ENCODE measurements around the gene PHACTR3. TPM values are rescaled to one million over a fixed set of nuclear protein-coding genes. Genes with fewer than 3 reads are reported as not detected.

Gene PHACTR3
- total RNA-seq, 1 experiment from 2014 or later, result 0.11 TPM

DNA sequence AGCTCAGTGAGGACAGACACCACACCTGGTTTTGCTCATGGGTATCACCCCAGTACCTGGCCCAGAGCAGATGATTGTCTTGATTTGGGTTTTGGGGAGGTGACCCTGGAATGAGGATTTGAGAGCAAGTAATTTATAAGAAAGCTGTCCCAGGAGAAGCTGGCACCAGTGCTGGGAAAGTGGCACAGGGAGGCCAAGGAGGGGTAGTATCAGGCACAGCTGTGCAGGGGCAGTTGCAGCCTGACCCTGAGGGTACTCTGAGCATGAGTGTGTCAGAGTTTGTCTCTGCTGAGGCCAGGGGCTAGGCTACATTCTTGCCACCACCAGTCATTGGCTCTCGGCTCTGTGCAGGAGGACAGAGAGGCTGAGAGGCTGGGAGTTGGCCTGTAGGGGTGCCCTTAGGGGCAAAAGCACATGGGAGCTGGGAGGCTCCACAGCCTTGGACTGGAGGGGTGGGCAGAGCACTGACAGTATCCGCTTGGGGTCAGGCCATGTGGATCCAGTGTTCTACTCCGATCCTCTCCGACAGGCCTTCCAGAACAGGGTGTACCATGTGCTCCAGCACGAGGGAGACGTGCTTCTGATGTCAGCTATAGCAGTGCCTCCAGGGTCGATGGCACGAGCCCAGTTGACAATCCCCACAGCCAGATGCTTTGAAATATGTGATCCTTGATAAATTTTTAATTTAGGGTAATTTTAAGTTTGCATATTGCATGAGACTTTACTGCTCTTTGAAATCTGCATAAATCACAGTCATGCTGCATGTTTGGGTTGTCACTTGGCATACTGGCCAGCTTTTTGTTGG is 121.3 kb downstream of the PHACTR3 start:
- H3K9me3 ChIP-seq, result no peaks in the 10 kb centered on the region
- H3K4me3 ChIP-seq (ENCODE audit: low read depth, low read length), result no peak overlapping the region
- H3K27me3 ChIP-seq (replicated peaks; ENCODE audit: control insufficient read depth, insufficient read depth, low read length), result peaks cover 5% of the 10 kb centered on the region
- no peaks in the 10 kb centered on the region for H3K36me3 Mint-ChIP-seq (ENCODE audit: insufficient read depth, unreplicated experiment)
- peak in 1 of 2 experiments; percentile 39 for DNase-seq
- no peak overlapping the region for H3K4me3 Mint-ChIP-seq (ENCODE audit: unreplicated experiment)
- H3K4me1 ChIP-seq, result no peaks in the 10 kb centered on the region
- CTCF ChIA-PET, result no interaction called here
- H3K27me3 Mint-ChIP-seq (ENCODE audit: insufficient read depth, unreplicated experiment), result peaks cover 51% of the 10 kb centered on the region
- H3K4me1 Mint-ChIP-seq (ENCODE audit: low read depth, unreplicated experiment), result no peaks in the 10 kb centered on the region
- H3K9me3 Mint-ChIP-seq (ENCODE audit: unreplicated experiment), result no peaks in the 10 kb centered on the region
- H3K36me3 ChIP-seq (ENCODE audit: control insufficient read depth, insufficient read depth, low read length), result no peaks in the 10 kb centered on the region
- BruUV-seq (replicated peaks), result no TSS peak
- TF ChIP-seq, protein P1, sequence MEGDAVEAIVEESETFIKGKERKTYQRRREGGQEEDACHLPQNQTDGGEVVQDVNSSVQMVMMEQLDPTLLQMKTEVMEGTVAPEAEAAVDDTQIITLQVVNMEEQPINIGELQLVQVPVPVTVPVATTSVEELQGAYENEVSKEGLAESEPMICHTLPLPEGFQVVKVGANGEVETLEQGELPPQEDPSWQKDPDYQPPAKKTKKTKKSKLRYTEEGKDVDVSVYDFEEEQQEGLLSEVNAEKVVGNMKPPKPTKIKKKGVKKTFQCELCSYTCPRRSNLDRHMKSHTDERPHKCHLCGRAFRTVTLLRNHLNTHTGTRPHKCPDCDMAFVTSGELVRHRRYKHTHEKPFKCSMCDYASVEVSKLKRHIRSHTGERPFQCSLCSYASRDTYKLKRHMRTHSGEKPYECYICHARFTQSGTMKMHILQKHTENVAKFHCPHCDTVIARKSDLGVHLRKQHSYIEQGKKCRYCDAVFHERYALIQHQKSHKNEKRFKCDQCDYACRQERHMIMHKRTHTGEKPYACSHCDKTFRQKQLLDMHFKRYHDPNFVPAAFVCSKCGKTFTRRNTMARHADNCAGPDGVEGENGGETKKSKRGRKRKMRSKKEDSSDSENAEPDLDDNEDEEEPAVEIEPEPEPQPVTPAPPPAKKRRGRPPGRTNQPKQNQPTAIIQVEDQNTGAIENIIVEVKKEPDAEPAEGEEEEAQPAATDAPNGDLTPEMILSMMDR (IDR thresholded peaks at IDR 0.05; ENCODE audit: insufficient read depth in 1 of 2, low read depth in 1 of 2, low read length in 1 of 2, severe bottlenecking in 1 of 2, unreplicated experiment in 1 of 2), result no peak
- POLR2A ChIA-PET, result interaction anchor here (0.6 kb wide), 1 partner anchor 68 kb away, joined by 3 read pairs; no protein-coding TSS in a partner anchor
- no peak overlapping the region for H3K27ac Mint-ChIP-seq (ENCODE audit: unreplicated experiment)
- intact Hi-C loops (cut with micrococcal nuclease; ENCODE audit: unreplicated experiment), result no loop called here

DNA sequence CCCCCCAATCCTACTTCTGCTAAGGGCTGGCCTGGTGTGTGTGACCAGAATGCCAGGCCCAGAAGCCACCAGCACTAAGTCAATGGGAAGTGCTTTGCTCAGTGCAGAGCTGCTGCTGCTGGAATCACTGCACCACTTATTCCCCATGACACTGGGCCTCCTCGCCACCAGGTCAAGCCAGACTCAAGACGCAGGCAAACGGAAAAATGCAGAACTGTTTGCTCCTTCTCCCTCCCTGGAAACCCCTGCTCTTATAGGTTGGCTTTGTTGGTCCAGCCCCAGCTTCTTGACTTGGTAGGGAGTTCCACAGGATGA is 121.9 kb downstream of the PHACTR3 start:
- intact Hi-C loops (cut with micrococcal nuclease; ENCODE audit: unreplicated experiment), result no loop called here
- no peak overlapping the region for H3K4me3 Mint-ChIP-seq (ENCODE audit: unreplicated experiment)
- no peak overlapping the region for H3K4me3 ChIP-seq (ENCODE audit: low read depth, low read length)
- TF ChIP-seq, protein P1 (IDR thresholded peaks at IDR 0.05; ENCODE audit: insufficient read depth in 1 of 2, low read depth in 1 of 2, low read length in 1 of 2, severe bottlenecking in 1 of 2, unreplicated experiment in 1 of 2), result no peak
- ChIA-PET CTCF (no interaction called here), POLR2A (no interaction called here)
- H3K36me3 ChIP-seq (ENCODE audit: control insufficient read depth, insufficient read depth, low read length), result no peaks in the 10 kb centered on the region
- H3K27ac Mint-ChIP-seq (ENCODE audit: unreplicated experiment), result no peak overlapping the region
- no peaks in the 10 kb centered on the region for H3K9me3 ChIP-seq
- peaks cover 48% of the 10 kb centered on the region for H3K27me3 Mint-ChIP-seq (ENCODE audit: insufficient read depth, unreplicated experiment)
- no peaks in the 10 kb centered on the region for H3K4me1 ChIP-seq
- H3K4me1 Mint-ChIP-seq (ENCODE audit: low read depth, unreplicated experiment), result no peaks in the 10 kb centered on the region
- H3K9me3 Mint-ChIP-seq (ENCODE audit: unreplicated experiment), result no peaks in the 10 kb centered on the region
- H3K36me3 Mint-ChIP-seq (ENCODE audit: insufficient read depth, unreplicated experiment), result no peaks in the 10 kb centered on the region
- BruUV-seq (replicated peaks), result no TSS peak
- peaks cover 5% of the 10 kb centered on the region for H3K27me3 ChIP-seq (replicated peaks; ENCODE audit: control insufficient read depth, insufficient read depth, low read length)
- DNase-seq, result peak in 1 of 2 experiments; percentile 38

DNA sequence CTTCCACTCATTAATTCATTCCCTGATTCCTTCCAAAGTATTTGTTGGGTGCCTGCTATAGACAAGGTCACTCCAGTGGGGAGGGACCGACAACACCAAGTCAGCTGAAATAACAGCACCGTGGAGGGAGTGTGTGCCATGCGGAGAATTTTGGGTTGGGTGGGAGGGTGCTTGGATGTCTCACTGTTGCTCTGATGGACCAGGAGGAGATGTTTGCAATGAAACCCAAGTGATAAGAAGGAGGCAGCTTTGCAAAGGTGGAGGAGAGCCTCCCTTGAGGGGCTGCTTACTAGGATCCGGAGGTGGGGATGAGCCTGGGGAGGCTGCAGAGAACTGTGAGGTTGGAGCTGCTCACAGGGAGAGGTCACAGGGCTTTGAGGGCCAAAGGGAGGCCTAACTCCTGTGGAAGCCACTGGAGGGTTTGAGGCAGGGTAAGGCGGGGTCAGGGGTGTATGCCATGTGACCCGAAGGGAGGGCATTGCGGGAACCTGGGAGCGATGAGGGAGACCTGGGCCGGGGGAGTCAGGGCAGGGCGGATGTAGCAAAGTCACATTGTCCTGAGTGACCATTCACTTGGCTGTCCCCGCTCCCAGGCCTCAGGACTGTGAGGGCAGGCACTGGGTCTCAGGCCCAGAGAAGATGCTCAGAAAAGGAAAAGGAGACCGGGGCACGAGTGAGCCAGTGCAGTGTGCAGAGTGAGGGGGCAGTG is 124.5 kb downstream of the PHACTR3 start:
- no peak overlapping the region for H3K4me3 ChIP-seq (ENCODE audit: low read depth, low read length)
- no peaks in the 10 kb centered on the region for H3K4me1 ChIP-seq
- Mint-ChIP-seq H3K4me1 (ENCODE audit: low read depth, unreplicated experiment) (no peaks in the 10 kb centered on the region), H3K4me3 (ENCODE audit: unreplicated experiment) (no peak overlapping the region), H3K9me3 (ENCODE audit: unreplicated experiment) (no peaks in the 10 kb centered on the region), H3K27ac (ENCODE audit: unreplicated experiment) (no peak overlapping the region), H3K36me3 (ENCODE audit: insufficient read depth, unreplicated experiment) (no peaks in the 10 kb centered on the region), H3K27me3 (ENCODE audit: insufficient read depth, unreplicated experiment) (peaks cover 32% of the 10 kb centered on the region)
- no peaks in the 10 kb centered on the region for H3K9me3 ChIP-seq
- ChIA-PET CTCF (no interaction called here), POLR2A (no interaction called here)
- intact Hi-C loops (cut with micrococcal nuclease; ENCODE audit: unreplicated experiment), result no loop called here
- TF ChIP-seq, protein P1 (IDR thresholded peaks at IDR 0.05; ENCODE audit: insufficient read depth in 1 of 2, low read depth in 1 of 2, low read length in 1 of 2, severe bottlenecking in 1 of 2, unreplicated experiment in 1 of 2), result no peak
- no peaks in the 10 kb centered on the region for H3K36me3 ChIP-seq (ENCODE audit: control insufficient read depth, insufficient read depth, low read length)
- DNase-seq, result peak in 1 of 2 experiments; percentile 35
- BruUV-seq (replicated peaks), result no TSS peak
- peaks cover 6% of the 10 kb centered on the region for H3K27me3 ChIP-seq (replicated peaks; ENCODE audit: control insufficient read depth, insufficient read depth, low read length)
